CD4-positive, alpha-beta T cell (primary cell): ENCODE measurements around the gene NTM. TPM values are rescaled to one million over a fixed set of nuclear protein-coding genes. Genes with fewer than 3 reads are reported as not detected.

Source experiments
- ATAC-seq: fragments of 200-7000 bp; cut with Tn5 transposase; one replicate; pipeline ENCODE4 v1.10.0; 2022; ENCODE audit warnings: mild to moderate bottlenecking; ENCODE audit not compliant: poor library complexity
- CTCF ChIA-PET: fragments of 350-600 bp; sonication (Branson Sonifier 250); formaldehyde crosslinking; loops from one replicate; lab custom pipeline; 2021; ENCODE audit warnings: antibody characterized with exemption, inconsistent platforms; lab: Charles Lee
- POLR2A ChIA-PET: fragments of 350-600 bp; sonication (Branson Sonifier 250); formaldehyde crosslinking; loops from one replicate; lab custom pipeline; 2021; ENCODE audit warnings: antibody characterized with exemption, inconsistent platforms; lab: Charles Lee
- DNase-seq, 14 experiments: peaks; one replicate each; pipeline ENCODE4 v3.0.0-alpha.2; 2013 to 2020; ENCODE audit warnings: mixed read lengths in 2 of 14
- H3K27ac ChIP-seq, 2 donors: one replicate each; pipeline versions ENCODE4 v1.5.1 to v1.7.0; 2013; ENCODE audit warnings: low read length in 2 of 2, low read depth in 1 of 2, mild to moderate bottlenecking in 1 of 2
- H3K27me3 ChIP-seq, 2 experiments: 1 replicate in 1 of 2; 2 replicates in 1 of 2; pipeline versions ENCODE4 v1.6.1 to v1.7.0; 2013; ENCODE audit warnings: low read length in 2 of 2, control low read depth in 1 of 2, mild to moderate bottlenecking in 1 of 2, moderate library complexity in 1 of 2; ENCODE audit not compliant: insufficient read depth in 2 of 2, control insufficient read depth in 1 of 2
- H3K36me3 ChIP-seq: one replicate; pipeline ENCODE4 v1.6.1; 2013; ENCODE audit warnings: low read length, control low read depth; ENCODE audit not compliant: insufficient read depth
- H3K4me1 ChIP-seq: one replicate; pipeline ENCODE4 v1.6.1; 2013; ENCODE audit warnings: low read length, control low read depth; ENCODE audit not compliant: insufficient read depth
- H3K4me3 ChIP-seq: one replicate; pipeline ENCODE4 v1.5.1; 2013; ENCODE audit warnings: mild to moderate bottlenecking, low read length, moderate library complexity
- H3K9me3 ChIP-seq, 2 experiments: 1 replicate in 1 of 2; 2 replicates in 1 of 2; pipeline versions ENCODE4 v1.6.1 to v1.7.0; 2013; ENCODE audit warnings: low read length in 2 of 2, mild to moderate bottlenecking in 2 of 2, control low read depth in 1 of 2, moderate library complexity in 1 of 2; ENCODE audit not compliant: control insufficient read depth in 1 of 2, insufficient read depth in 1 of 2
- H3K27ac Mint-ChIP-seq: one replicate; pipeline ENCODE4 v1.8.0; 2020; ENCODE audit warnings: mixed read lengths
- H3K27me3 Mint-ChIP-seq: one replicate; pipeline ENCODE4 v1.8.0; 2021; ENCODE audit warnings: mixed read lengths
- H3K36me3 Mint-ChIP-seq: one replicate; pipeline ENCODE4 v1.8.0; 2021; ENCODE audit warnings: low read depth, mixed read lengths
- H3K4me1 Mint-ChIP-seq: one replicate; pipeline ENCODE4 v1.8.0; 2021; ENCODE audit warnings: low read depth, mixed read lengths
- H3K4me3 Mint-ChIP-seq: one replicate; pipeline ENCODE4 v1.8.0; 2020; ENCODE audit warnings: mild to moderate bottlenecking, mixed read lengths
- H3K9me3 Mint-ChIP-seq: one replicate; pipeline ENCODE4 v1.8.0; 2020; ENCODE audit warnings: mixed read lengths
- intact Hi-C, 2 experiments: fragments of 100-400 bp; cut with DNase I in 1 of 2; cut with micrococcal nuclease in 1 of 2; formaldehyde crosslinking; loops; one replicate each; pipeline versions ENCODE4 v1.15.1 to v1.9.0; 2023 to 2025; cut with DNase I, micrococcal nuclease
- total RNA-seq, 174 experiments: library from RNA in 2 of 174; stranded (reverse) in 2 of 174; gene quantifications; one replicate each; pipeline ENCODE4 v1.2.3 and lab custom pipeline; 2021 to 2026
- TF ChIP-seq, protein P1 (sequence below): fragments of 200-600 bp; IDR thresholded peaks from one replicate; pipeline ENCODE4 v1.8.0; 2022; ENCODE audit warnings: antibody characterized with exemption, mild to moderate bottlenecking

Gene NTM
- total RNA-seq, 2 experiments from 2014 or later = not detected

DNA sequence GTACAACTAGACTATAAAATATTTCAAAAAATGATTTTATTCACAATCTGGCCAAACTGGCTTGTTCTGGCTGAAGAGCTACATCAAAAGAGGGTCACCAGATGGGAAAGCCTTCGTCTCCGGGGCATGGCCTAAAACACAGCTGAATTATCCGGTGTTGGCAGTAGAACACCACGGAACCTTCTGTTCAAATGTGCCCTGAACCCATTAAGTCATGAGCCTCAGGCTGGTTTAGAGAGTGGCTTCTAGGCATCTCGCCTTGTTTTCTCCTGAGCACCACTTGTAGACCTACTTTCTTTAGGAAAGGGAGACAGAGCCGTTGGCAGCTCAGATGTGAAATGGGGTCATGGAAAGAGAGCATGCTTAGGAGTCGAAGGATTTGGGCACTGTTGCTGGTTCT is 890.2 kb downstream of the NTM start:
- H3K9me3 ChIP-seq = peaks cover 0 to 14% of the 10 kb centered on the region in 2 experiments
- Mint-ChIP-seq H3K4me3 (no peak overlapping the region), H3K27ac (no peak overlapping the region), H3K36me3 (no peaks in the 10 kb centered on the region), H3K27me3 (no peaks in the 10 kb centered on the region), H3K9me3 (no peaks in the 10 kb centered on the region), H3K4me1 (no peaks in the 10 kb centered on the region)
- H3K4me1 ChIP-seq = no peaks in the 10 kb centered on the region
- CTCF ChIA-PET = no interaction called here
- intact Hi-C loops = no loop called here
- DNase-seq = no peak
- H3K27me3 ChIP-seq = no peaks in the 10 kb centered on the region
- H3K4me3 ChIP-seq = no peak overlapping the region
- TF ChIP-seq, protein P1, sequence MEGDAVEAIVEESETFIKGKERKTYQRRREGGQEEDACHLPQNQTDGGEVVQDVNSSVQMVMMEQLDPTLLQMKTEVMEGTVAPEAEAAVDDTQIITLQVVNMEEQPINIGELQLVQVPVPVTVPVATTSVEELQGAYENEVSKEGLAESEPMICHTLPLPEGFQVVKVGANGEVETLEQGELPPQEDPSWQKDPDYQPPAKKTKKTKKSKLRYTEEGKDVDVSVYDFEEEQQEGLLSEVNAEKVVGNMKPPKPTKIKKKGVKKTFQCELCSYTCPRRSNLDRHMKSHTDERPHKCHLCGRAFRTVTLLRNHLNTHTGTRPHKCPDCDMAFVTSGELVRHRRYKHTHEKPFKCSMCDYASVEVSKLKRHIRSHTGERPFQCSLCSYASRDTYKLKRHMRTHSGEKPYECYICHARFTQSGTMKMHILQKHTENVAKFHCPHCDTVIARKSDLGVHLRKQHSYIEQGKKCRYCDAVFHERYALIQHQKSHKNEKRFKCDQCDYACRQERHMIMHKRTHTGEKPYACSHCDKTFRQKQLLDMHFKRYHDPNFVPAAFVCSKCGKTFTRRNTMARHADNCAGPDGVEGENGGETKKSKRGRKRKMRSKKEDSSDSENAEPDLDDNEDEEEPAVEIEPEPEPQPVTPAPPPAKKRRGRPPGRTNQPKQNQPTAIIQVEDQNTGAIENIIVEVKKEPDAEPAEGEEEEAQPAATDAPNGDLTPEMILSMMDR = no peak
- no peak for ATAC-seq
- no peak overlapping the region for H3K27ac ChIP-seq
- POLR2A ChIA-PET = no interaction called here
- H3K36me3 ChIP-seq = no peaks in the 10 kb centered on the region

GRCh38 chr11:132263241-132263640 is 892.8 kb downstream of the NTM start:
- H3K27me3 ChIP-seq = no peaks in the 10 kb centered on the region
- TF ChIP-seq, protein P1 = no peak
- no peaks in the 10 kb centered on the region for H3K36me3 ChIP-seq
- ATAC-seq (no peak), DNase-seq (no peak)
- H3K4me3 Mint-ChIP-seq = no peak overlapping the region
- CTCF ChIA-PET = no interaction called here
- H3K36me3 Mint-ChIP-seq = no peaks in the 10 kb centered on the region
- H3K27me3 Mint-ChIP-seq = no peaks in the 10 kb centered on the region
- peaks cover 0 to 3% of the 10 kb centered on the region in 2 experiments for H3K9me3 ChIP-seq
- no peaks in the 10 kb centered on the region for H3K9me3 Mint-ChIP-seq
- POLR2A ChIA-PET = no interaction called here
- no peaks in the 10 kb centered on the region for H3K4me1 Mint-ChIP-seq
- no peak overlapping the region for H3K27ac ChIP-seq
- H3K4me1 ChIP-seq = no peaks in the 10 kb centered on the region
- intact Hi-C loops = no loop called here
- no peak overlapping the region for H3K27ac Mint-ChIP-seq
- H3K4me3 ChIP-seq = no peak overlapping the region

DNA sequence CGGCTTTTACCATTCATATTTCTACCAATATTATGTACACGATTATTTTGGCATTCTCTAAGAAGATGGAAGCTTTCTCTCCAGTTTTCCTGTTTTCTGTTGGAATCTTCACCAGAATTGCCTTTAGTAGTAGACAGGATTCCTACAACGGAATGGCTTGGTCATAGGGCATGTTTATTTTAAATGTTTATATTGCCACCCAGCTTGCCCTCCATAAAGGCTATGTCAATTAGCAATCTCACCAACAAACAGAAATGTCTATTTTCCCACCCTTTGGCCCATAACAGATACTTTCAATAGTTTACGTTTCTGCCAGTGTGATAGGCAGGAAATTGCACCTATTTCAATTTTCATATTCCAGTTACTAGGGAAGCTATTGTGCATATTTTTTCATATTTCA is 893.5 kb downstream of the NTM start:
- H3K9me3 ChIP-seq = peaks cover 0 to 3% of the 10 kb centered on the region in 2 experiments
- no peaks in the 10 kb centered on the region for H3K36me3 ChIP-seq
- no peak overlapping the region for H3K27ac ChIP-seq
- intact Hi-C loops = no loop called here
- Mint-ChIP-seq H3K36me3 (no peaks in the 10 kb centered on the region), H3K27me3 (no peaks in the 10 kb centered on the region), H3K4me1 (no peaks in the 10 kb centered on the region), H3K9me3 (no peaks in the 10 kb centered on the region), H3K27ac (no peak overlapping the region), H3K4me3 (no peak overlapping the region)
- ChIA-PET POLR2A (no interaction called here), CTCF (no interaction called here)
- DNase-seq = no peak
- H3K4me1 ChIP-seq = no peaks in the 10 kb centered on the region
- ATAC-seq = no peak
- no peaks in the 10 kb centered on the region for H3K27me3 ChIP-seq
- H3K4me3 ChIP-seq = no peak overlapping the region
- TF ChIP-seq, protein P1 = no peak
